ENCODE measurements around the gene ASPG.

Gene ASPG

DNA sequence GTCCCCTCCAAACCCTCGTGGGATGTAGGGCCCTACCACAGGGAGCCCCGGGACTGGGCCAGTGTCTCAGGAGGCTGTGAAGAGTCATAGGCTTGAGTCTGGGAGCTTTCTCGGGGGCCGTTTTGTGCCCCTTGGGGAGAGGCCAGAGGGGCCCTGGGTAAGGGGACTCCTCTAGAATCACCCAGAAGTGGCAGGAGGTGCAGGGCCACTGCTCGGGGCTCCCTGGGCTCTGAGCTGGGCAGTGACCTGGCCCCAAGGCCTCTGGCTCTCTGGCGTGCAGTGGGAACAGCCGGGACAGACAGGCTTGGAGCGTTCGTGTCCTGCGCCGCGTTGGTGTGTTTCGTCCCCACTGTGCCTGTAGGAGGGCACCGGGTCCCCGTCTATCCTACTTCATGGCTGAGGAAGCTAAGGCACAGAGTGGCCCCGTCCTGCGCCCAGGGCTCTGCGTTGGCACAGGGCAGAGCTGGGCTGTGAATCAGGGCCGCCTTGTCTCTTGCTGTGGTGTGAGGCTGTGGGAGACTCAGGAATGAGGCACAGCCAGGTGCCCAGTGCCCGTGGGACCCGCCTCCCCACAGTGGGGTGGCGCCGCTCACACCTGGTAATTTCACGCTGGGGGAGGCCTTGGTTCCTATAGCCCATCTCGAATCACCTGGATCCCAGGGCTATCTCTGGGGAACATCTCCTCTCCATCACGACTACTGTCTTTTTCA is 29.1 kb downstream of the ASPG start:
- in situ Hi-C loops (cut with MboI; ENCODE audit: low sequenced_read_pairs) = no loop called here

DNA sequence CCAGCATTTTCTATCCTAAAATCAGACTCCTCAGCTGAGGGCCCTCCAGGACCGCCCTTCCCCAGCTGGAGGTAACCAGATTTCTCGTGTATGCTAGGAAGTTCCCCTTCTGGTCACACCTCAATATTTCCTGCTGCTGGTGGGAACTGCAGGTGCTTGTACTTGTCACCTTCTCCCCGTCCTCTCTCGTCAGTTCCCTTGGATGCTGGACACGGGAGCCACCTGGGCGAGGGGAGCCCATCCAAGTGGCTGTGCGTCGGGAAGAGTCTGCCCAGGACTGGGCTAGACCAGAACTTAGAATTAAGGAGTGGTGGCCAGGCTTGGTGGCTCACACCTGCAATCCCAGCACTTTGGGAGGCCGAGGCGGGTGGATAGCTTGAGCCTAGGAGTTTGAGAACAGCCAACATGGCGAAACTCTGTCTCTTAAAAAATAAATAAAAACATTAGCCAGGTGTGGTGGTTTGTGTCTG is 29.7 kb downstream of the ASPG start:
- in situ Hi-C loops (cut with MboI; ENCODE audit: low sequenced_read_pairs) = no loop called here

DNA sequence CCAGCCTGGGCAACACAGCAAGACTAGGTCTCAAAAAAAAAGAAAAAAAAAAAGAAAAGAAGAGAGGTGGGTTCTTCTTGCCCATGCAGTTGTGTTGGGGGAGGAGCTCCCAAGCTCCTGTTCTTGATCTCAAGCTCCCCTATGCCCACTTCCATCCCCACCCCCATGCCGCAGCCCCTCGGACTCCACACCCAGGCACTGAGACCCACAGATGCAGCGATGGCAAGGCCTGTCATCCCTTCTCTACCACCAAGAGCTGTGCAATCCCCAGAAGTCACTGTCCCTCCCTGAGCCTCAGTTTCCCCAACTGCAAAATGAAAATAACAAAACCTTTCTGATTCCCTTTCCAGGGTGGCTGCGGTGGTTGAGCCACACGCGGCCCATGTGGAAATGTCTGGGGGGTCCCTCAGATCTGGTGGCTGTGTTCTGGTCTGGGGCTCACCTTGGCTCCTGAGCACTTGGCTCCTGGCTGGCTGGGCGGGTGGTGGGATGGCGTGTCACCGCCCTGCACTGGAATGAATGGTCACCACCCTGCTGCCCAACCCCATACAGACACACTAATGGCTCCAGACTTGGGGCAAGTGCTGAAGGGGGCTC is 30.3 kb downstream of the ASPG start:
- in situ Hi-C loops (cut with MboI; ENCODE audit: low sequenced_read_pairs) = no loop called here

DNA sequence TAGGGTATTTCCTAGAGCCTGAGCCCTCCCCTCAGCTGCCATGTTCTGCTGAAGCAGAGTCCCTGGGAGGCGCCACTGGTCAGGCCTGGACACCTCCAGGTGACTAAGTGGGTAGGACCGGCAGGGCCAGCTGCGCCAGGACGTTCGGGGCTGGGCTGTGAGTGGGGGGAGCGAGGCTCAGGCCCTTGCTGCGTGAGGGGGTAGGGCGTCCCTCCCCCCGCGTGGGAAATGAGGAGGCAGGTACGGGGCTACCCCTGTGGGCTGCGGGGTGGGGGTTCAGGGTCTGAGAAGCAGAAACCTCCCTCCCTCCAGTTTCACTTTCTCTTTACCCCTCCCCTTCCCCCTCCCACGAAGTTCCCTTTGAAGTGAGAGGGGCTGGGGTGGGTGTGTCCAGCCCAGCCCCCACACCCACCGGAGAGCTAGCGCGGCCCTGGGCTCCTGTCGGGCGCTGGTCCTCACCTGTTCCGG is 30.8 kb downstream of the ASPG start:
- in situ Hi-C loops (cut with MboI; ENCODE audit: low sequenced_read_pairs) = no loop called here

DNA sequence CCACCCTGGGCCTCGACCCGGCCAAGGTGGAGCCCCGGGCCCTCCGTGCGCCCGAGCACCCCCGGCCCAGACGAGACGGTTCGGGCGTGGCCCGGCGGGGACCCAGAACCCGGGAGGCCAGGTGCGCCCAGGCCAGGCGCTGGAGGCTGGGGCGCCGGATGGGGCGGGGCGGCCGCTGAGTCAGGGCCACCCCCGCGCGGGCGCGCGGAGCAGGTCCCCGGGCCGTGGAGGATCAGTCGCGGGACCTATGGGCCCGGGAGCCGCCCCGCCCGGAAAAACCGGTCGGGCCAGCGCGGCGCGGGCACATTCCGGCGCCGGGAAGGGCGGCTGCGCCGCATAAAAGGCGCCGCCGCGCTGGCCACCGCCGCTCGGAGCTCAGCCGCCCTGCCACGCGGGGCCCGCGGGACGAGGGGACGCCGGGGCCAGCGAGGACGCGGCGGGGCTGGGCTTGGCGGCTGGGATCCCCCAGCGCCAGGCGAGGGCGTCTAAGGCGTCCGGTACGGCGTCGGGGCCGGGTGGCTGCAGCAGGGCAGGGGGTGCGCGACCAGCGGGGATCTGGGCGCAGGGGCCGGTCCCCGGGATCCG is 31.3 kb downstream of the ASPG start:
- in situ Hi-C loops (cut with MboI; ENCODE audit: low sequenced_read_pairs) = no loop called here

DNA sequence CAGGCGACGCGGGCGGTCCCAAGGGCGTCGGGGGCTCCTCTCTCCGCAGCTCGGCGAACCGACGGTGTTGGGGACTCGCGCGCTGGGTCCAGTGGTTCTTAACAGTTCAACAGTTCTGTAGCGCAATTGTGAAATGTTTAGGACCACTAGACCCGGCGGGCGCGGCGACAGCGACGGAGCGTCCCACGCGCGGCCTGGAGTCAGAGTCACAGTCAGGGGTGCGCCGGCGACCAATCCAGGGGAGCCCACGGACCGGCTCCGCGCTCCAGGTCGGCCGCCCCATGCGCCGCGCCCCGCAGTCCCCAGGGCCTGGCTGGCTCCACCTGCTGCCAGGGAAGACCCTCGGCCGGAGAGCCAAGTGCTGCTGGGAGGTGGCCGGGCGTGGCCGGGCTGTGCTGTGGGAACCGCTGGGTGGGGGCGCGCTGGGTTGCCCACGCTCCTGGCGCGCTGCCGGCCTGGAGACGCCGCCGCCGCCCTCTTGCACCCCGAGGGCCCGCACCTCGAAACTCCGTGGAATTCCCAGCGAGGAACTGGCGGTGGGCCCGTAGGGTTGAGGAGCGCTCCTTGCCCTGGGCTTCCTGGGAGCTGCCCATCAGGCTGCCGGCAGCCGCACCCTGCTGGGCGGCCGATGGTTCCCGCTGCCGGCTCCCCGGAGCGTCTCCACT is 32.0 kb downstream of the ASPG start:
- in situ Hi-C loops (cut with MboI; ENCODE audit: low sequenced_read_pairs) = no loop called here

DNA sequence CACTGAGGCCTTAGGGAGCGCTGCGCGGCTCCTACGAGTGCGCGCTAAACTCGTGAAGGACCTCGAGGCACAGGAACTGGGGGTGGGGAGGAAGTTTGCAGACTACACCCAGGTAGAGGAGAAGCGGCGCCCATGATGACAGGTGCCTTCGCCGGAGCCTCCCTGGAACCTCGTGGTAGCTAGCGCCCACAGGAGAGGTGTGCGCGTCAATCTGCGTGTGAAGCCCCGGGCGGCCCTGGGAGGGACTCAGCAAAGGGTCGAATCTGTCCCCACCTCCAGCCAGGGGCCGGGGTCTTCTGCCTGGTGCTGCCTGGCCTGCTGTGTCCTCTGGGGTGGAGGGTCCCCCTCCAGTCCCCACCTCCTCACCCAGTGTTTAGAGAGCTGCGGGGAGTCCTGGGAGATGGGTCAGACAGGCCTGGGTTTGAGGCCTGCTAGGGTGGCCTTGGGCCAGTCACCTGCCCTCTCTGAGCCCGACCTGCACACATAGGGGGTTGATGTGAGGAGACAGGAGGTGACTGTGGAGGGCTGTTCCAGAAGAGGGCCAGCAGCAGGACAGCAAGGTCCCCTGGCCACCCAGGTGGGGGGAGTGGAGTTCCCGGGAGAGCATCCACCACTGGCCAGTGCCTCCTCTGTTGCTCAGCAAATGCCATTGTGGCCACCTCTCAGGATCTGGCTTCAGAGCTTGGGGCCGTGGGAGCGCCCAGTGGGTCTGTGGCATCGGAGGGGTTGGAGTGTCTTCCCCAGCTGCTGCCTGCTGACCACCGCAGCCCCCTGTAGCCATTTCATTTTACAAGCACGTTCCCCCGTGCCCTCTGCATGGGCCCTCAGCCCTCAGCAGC is 32.7 kb downstream of the ASPG start:
- in situ Hi-C loops (cut with MboI; ENCODE audit: low sequenced_read_pairs) = no loop called here

DNA sequence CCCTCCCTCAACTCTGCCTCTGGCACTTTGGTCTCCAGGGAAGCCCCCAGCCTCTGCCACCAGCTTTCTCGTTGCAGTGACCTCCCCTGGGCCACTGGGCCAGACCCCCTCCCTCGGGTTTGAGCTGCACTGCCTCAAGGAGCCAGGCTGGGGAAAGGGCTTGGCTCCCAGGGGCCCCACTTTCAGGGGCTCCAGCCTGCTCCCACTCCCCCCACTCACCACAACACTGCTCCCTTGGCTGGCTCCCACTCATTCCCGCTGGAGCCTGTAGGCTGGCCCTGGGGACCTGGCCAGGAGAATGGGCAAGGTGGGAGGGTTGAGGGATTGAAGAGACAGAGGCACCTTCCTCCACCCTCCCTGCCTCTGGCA is 33.6 kb downstream of the ASPG start:
- in situ Hi-C loops (cut with MboI; ENCODE audit: low sequenced_read_pairs) = no loop called here

DNA sequence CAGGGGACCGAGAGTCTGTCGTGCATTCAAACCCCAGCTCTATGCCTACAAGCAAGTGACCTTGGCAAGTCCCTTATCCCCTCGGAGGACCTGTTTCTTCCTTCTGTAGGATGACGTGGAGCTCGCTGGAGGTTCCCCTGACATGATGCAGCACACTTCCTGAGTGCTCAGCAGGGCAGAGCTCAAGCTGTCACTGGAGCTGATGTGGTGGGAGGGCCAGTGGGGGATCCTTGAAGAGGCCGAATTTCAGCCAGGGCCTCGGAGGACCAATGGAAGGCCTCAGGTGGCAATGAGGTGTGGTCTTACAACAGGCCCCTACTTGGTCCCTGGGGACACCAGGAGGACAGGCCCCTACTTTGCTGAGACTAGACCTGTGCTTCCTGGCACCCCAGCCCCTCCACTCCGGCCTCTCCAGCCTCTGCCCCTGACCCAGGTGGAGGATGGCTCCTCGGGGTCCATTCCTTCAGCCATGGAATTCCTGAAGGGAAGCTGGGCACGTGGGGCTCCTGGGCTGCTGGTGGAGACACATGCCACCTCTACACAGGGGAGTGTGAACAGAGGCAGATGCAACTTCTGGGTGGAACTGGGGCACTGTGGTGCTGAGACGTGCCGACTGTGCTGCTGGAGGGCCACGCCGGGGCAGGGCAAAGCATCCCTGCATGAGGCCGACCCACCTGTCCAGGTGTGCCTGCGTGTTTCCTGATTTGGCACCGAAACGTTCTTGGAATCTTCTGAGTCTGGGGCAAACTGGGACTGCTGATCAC is 34.2 kb downstream of the ASPG start:
- in situ Hi-C loops (cut with MboI; ENCODE audit: low sequenced_read_pairs) = no loop called here

DNA sequence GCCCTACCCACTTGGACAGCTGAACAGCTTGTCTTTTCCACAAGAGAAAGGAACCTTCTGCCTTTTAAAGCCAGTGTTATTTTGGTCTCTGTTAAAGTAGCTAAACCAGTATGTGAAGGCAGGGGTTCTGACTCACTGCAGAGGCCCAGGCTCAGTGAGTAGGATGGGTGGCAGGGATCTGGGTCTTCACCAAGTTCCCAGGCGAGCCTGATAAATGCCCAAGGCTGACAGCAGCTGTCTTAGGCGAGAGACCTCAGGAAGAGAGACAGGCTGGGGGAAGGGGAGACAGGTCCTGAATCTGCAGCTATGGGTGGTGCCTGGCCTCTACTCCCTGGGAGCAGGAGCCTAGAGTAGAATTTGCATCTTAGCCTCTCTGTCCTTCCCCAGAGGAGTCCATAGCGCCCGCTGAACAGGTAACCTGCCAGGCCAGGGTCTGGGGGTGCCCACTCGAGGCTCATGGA is 34.8 kb downstream of the ASPG start:
- in situ Hi-C loops (cut with MboI; ENCODE audit: low sequenced_read_pairs) = no loop called here

DNA sequence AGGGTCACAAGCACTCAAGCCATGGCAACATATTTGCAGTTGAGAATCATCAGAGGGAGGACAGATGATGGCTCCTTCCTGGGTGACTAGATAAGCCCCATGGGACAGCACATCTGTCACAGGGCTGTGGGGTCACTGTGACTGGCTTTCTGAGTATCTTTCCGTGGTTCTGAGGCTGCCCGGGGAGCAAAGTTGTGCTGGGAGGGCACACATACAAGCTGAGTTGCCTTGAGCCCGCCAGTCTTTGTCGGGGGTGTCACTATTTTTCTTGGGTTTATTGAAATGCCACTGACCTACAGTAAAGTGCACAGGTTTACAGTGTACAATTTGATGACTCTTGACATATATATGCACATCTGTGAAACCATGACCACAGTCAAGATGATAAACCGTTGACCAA is 35.6 kb downstream of the ASPG start:
- in situ Hi-C loops (cut with MboI; ENCODE audit: low sequenced_read_pairs) = no loop called here

DNA sequence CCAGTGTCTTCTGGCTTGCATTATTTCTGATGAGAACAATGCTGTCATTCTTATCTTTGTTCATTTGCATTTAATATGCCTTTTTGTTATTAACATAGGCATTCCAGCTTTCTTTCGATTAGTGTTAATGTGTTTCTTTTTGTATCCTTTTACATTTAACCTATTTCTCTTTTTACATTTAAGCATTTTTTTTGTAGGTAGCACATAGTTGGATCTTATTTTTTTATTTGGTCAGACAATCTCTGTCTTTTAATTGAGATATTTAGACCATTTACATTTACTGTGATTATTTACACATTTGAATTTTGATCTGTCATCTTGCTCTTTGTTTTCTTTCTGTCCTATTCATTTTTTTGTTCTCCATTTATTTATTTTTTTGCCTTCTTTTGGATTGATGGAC is 38.4 kb downstream of the ASPG start:
- in situ Hi-C loops (cut with MboI; ENCODE audit: low sequenced_read_pairs) = no loop called here

DNA sequence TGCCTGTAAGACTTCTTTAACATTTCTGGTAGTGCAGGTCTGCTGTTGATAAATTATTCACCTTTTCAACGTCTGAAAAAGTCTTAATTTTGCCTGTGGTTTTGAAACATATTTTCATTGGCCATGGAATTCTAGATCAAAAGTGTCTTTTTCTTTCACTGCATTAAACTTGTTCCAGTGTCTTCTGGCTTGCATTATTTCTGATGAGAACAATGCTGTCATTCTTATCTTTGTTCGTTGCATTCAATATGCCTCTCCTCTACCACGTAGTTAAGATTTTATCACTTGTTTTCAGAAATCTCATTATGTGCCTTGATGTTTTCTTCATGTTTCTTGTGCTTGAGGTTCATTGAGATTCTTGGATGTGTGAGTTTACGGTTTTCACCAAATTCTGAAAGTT is 39.5 kb downstream of the ASPG start:
- in situ Hi-C loops (cut with MboI; ENCODE audit: low sequenced_read_pairs) = no loop called here

DNA sequence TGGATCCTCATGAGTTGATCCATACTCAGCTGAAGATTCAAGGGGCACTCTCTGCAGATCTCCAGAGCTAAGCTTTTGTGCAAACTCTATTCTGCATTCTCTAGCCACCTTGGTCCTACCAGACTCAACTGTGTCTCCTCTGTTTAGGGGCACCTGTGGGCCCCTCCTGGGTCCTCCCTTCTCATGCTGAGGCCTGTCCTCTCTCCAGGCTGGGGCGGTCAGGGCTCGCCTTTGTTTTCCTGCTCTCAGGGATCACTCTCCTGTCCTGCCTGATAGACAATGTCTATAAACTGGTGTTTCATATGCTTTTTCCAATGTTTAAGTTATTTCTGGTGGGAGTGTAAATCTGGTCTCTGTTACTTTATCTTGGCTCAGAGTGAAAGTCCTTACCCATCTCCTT is 41.3 kb downstream of the ASPG start:
- in situ Hi-C loops (cut with MboI; ENCODE audit: low sequenced_read_pairs) = no loop called here

DNA sequence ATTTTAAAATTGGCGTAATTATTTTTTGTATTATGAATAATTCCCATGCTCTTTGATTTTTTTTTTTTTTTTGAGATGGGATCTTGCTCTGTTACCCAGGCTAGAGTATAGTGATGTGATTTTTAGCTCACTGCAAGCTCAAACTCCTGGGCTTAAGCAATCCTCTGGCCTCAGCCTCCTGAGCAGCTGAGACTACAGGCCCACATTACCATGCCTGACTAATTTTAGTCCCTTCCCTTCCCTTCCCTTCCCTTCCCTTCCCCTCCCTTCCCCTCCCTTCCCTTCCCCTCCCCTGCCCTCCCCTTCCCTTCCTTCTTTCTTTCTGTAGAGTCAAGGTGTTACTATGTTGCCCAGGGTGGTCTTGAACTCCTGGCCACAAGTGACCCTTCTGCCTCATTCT is 43.5 kb downstream of the ASPG start:
- in situ Hi-C loops (cut with MboI; ENCODE audit: low sequenced_read_pairs) = no loop called here

DNA sequence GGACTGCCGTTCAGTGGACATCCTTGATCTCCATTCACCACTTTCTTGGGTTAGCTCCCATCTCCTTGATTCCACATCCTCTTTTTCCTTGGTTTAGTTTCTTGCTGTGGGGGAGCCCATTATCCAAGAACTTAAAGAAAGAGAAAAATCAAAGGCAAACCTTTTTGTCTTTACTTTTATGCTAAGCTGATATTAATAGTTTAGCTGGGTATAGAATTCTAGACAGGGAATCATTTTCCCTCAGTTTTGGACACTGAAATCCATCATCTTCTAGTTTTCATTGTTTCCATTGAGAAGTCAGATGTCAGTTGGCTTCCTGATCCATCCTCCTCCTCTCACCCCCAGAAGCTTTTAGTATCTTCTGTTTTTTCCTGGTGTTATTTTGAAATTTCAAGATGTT is 44.1 kb downstream of the ASPG start:
- in situ Hi-C loops (cut with MboI; ENCODE audit: low sequenced_read_pairs) = no loop called here

DNA sequence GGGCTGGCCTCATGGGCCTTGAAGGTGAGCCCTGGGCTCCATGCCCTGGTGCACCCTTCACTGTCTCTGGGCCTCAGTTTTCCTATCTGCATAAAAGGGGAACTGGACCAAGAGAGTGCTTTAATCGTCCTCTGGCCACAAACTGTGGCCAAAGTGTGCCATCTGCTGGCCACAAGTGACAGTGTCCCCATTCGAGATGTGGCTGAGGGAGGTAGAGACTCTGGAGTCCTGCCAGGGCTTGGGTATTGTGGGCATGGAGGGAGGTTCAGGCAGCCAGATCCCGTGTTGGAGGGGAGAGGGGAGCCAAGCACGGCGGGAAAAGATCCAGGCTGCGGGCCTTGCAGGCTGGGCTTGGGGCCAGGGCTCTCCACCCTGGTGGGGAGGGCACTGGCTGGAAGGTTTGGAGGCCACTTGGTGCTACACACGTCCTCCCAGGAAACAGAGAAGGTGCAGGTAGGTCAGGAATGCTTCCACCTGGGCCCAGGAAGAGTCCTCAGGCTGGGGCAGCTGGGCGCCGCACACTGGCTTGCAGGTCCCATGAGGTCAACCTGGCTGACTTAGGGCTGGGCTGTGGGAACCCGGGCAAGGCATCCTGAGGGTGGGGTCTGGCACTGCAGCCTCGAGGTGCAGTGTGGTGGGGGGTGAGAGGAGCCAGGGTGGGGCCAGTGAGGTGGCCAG is 45.6 kb downstream of the ASPG start:
- in situ Hi-C loops (cut with MboI; ENCODE audit: low sequenced_read_pairs) = no loop called here

DNA sequence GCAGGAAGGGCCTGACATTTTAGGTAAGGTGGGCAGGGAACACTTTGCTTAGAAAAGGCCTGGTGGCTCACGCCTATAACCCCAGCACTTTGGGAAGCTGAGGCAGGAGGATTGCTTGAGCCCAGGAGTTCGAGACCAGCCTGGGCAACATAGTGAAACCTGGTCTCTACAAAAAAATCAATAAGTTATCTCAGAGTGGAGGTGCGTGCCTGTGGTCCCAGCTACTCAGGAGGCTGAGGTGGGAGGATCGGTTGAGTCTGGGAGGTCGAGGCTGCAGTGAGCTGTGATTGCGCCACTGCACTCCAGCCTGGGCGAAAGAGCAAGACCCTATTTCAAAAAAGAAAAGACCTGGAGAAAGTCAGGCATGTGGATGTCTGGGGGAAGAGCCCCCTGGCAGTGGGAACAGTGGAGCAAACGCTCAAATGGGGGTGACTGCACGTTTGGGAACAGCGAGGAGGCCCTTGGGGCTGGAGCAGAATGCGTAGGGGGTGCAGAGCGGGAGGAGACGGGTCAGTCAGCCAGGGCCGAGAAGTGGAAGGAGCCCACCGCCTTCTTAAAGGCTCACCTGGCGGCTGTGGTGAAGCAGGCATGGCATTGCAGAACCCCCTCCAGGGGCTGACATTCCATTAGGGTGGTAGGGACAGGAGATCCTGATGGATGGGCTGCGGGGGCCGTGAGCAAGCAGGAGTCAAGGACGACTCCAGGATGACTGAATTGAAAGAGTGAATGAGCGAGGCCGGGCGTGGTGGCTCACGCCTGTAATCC is 46.6 kb downstream of the ASPG start:
- in situ Hi-C loops (cut with MboI; ENCODE audit: low sequenced_read_pairs) = no loop called here

DNA sequence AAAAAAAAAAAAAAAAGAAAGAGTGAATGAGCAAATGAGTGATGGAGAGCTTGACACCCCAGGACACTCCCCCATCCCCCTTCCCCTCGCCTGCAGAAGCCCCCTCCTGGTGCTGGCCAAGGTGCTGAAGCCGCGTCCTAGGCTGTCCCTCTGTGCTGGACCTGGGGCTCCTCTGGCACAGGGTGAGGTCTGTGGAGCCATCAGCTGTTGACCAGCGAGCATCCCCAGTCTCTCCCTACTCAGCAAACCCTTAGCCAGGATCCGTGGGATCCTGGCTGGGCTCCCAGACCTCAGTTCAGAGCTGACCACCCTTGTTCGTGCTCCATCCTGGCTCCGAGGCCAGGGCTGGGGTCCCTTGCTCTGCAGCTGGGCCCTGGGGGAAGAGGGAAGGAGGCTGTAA is 47.5 kb downstream of the ASPG start:
- in situ Hi-C loops (cut with MboI; ENCODE audit: low sequenced_read_pairs) = no loop called here

All from HL-60/S4 treated with retinoic acid at 250 ng/mL for 4 days and 3 days (cell line).